HL-60 (cell line): ENCODE data around the gene SUPT5H.

Source experiments
- DNase-seq, 2 experiments: peaks; one replicate each; pipeline ENCODE4 v3.0.0-alpha.2; 2010 to 2020; ENCODE audit warnings: low read depth in 1 of 2, low spot score in 1 of 2
- H3K27ac ChIP-seq: fragments of 250-450 bp; sonication (Bioruptor Pico); replicated peaks from 2 replicates; pipeline ENCODE4 v1.5.1; 2020; ENCODE audit warnings: mild to moderate bottlenecking, moderate library complexity
- H3K27me3 ChIP-seq: fragments of 250-450 bp; sonication (Bioruptor Pico); 2 replicates; pipeline ENCODE4 v1.5.1; 2021; ENCODE audit warnings: mild to moderate bottlenecking, moderate library complexity; ENCODE audit not compliant: insufficient read depth, poor library complexity, severe bottlenecking
- H3K4me3 ChIP-seq: replicated peaks from 2 replicates; pipeline ENCODE4 v1.5.1; 2011; ENCODE audit warnings: mild to moderate bottlenecking, control low read depth, low read length; ENCODE audit not compliant: insufficient read depth
- GABPA ChIP-seq: IDR thresholded peaks from 2 replicates; pipeline ENCODE4 v1.6.1; 2012; ENCODE audit warnings: low read depth
- POLR2AphosphoS5 ChIP-seq: IDR thresholded peaks from 2 replicates; pipeline ENCODE4 v1.6.1; 2012; ENCODE audit warnings: low read depth
- REST ChIP-seq: IDR thresholded peaks from 2 replicates; pipeline ENCODE4 v1.6.1; 2012; ENCODE audit warnings: low read depth; ENCODE audit not compliant: insufficient replicate concordance
- SPI1 ChIP-seq: IDR thresholded peaks from 2 replicates; pipeline ENCODE4 v1.6.1; 2012; ENCODE audit warnings: low read depth, mild to moderate bottlenecking, borderline replicate concordance
- TF ChIP-seq, protein P1 (sequence below): IDR thresholded peaks from one replicate; pipeline ENCODE4 v1.5.1; 2011; ENCODE audit warnings: low read length, control low read depth, inconsistent platforms; ENCODE audit not compliant: insufficient read depth

The SUPT5H gene

DNA sequence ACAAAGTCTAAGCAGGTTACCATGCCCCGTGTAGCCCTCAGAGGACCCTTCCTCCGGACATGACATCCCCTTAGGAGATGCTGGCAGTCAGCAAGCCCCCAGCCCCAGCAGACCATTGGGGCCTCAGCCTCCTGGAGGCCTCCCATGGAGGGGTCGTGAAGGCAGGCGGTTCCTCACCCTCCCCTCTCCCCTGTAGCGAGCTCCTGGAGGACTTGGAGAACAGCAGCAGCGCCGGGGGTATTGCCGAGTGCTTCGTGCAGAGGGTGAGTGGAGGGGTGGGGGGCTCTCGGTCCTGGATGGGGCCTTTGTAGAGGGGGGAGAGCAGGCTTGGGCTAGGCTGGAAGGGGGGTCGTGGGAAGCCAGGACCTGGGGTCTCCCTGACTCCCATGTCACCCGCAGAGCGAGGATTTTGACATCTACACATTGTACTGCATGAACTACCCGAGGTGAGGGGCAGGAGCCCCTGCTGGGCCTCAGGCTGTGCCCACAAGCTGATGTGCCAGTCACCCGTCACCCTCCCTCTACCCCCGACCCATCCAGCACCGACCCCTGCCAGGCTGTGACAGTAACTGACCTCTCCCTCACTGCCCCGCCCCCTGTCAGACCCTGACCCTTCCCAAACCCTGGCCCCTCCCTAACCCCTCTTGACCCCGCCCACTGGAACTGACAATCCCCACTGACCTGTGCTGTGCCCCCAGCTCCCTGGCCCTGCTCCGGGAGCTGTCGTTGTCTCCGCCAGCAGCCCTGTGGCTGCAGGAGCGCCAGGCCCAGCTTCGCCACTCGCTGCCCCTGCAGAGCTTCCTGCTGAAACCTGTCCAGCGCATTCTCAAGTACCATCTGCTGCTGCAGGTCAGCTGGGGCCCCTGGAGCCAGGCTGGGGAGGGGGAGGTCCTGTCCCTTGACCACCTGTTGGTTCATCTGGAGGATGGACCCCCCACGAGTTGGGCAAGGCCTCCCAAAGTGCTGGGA, 28.9 kb upstream of the SUPT5H start:
- DNase-seq: no peak
- H3K27ac ChIP-seq: no peak overlapping the region

GRCh38 chr19:39417463-39418181, 27.8 kb upstream of the SUPT5H start:
- DNase-seq: no peak
- H3K4me3 ChIP-seq: no peak overlapping the region
- no peak for TF ChIP-seq REST
- TF ChIP-seq GABPA: no peak
- no peak for TF ChIP-seq SPI1
- no peak for TF ChIP-seq POLR2AphosphoS5
- TF ChIP-seq, protein P1, sequence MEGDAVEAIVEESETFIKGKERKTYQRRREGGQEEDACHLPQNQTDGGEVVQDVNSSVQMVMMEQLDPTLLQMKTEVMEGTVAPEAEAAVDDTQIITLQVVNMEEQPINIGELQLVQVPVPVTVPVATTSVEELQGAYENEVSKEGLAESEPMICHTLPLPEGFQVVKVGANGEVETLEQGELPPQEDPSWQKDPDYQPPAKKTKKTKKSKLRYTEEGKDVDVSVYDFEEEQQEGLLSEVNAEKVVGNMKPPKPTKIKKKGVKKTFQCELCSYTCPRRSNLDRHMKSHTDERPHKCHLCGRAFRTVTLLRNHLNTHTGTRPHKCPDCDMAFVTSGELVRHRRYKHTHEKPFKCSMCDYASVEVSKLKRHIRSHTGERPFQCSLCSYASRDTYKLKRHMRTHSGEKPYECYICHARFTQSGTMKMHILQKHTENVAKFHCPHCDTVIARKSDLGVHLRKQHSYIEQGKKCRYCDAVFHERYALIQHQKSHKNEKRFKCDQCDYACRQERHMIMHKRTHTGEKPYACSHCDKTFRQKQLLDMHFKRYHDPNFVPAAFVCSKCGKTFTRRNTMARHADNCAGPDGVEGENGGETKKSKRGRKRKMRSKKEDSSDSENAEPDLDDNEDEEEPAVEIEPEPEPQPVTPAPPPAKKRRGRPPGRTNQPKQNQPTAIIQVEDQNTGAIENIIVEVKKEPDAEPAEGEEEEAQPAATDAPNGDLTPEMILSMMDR: no peak
- no peak overlapping the region for H3K27ac ChIP-seq
- peaks cover 31% of the 10 kb centered on the region for H3K27me3 ChIP-seq

More for the DNA sequence above, 28.9 kb upstream of the SUPT5H start:
- TF ChIP-seq GABPA (no peak), POLR2AphosphoS5 (no peak), REST (no peak), SPI1 (no peak)
- TF ChIP-seq, protein P1: no peak
- no peak overlapping the region for H3K4me3 ChIP-seq
- peaks cover 33% of the 10 kb centered on the region for H3K27me3 ChIP-seq

- H3K4me3 ChIP-seq: no peak overlapping the region
- DNase-seq: no peak
- peaks cover 22% of the 10 kb centered on the region for H3K27me3 ChIP-seq
- TF ChIP-seq SPI1 (no peak), REST (no peak), GABPA (no peak), POLR2AphosphoS5 (no peak)
- TF ChIP-seq, protein P1: no peak
- H3K27ac ChIP-seq: no peak overlapping the region
Observed at GRCh38 chr19:39419003-39419402, 26.4 kb upstream of the SUPT5H start.
